ENCODE results near the gene ZNF385B.

- TF ChIP-seq MAX (IDR thresholded peaks at IDR 0.05): no peak
- TF ChIP-seq CTCF (IDR thresholded peaks at IDR 0.05; ENCODE audit: low read depth, low read length, missing input control): no peak
- TF ChIP-seq FOXA1 (IDR thresholded peaks at IDR 0.05): no peak
- no peak for TF ChIP-seq YY1 (IDR thresholded peaks at IDR 0.05)
- TF ChIP-seq EGR1 (IDR thresholded peaks at IDR 0.05; ENCODE audit: low read depth in 2 of 2): no peak
- TF ChIP-seq TAF1 (conservative IDR thresholded peaks at IDR 0.05): no peak
These were observed 89.6 kb downstream of the ZNF385B start for GRCh38 chr2:179771791-179772190.
